ENCODE data around the gene KCTD2.
A peak's percentile ranks its signal among the peaks of the same experiment; 100 is the strongest.

The KCTD2 gene

DNA sequence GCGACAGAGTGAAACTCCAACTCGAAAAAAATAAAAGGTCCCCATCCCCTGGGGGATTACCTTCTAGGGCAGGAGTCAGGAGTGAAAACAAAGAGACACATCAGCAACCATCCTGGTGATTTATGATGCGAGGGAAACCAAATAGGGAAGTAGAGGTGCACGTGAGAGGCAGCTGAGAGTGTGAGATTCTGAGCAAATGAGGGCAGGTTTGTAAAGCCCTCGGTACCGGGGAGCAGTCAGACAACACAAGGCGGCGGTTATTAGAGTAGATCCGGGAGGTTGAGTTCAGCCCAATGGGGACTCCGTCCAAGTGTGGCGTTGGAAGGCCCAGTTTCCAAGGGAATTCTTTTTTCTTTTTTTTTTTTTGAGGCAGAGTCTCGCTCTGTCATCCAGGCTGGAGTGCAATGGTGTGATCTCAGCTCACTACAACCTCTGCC is 55.4 kb downstream of the KCTD2 start:
- no peak for DNase-seq

DNA sequence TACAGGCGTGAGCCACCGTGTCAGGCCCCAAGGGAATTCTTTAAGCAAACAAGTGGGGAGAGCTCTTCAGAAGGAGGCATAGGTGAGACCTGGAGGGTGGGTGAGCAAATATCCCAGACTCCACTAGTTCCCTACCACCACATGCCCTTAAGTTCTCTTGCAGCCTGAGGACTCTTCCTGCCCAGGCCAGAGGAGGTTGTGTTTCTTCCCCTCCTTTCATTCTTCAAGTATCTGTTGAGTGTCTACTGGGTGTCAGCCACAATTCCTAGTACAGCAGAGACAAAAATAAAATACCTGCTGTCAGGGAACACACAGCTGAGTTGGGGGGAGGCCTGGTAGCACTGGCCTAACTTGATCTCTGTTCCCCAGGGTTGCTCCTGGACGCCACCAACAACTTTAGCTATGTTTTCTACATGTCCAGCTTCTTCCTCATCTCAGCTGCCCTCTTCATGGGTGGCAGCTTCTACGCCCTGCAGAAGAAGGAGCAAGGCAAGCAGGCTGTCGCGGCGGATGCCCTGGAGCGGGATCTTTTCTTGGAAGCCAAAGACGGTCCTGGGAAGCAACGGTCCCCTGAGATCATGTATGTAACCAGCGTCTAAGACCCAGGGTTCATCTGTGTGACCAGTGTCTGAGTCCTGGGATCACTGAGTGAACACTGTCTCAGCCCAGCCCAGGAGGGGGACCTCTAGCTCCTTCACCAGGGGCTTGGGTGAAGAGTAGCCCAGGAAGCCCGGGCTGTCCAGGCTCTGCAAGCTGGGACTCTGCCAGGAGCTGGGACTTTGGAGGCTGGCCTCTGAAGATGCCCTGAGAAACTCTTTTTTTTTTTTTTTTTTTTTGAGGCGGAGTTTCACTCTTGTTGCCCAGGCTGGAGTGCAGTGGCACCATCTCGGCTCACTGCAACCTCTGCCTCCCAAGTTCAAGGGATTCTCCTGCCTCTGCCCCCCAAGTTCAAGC is 56.9 kb downstream of the KCTD2 start:
- no peak for DNase-seq

DNA sequence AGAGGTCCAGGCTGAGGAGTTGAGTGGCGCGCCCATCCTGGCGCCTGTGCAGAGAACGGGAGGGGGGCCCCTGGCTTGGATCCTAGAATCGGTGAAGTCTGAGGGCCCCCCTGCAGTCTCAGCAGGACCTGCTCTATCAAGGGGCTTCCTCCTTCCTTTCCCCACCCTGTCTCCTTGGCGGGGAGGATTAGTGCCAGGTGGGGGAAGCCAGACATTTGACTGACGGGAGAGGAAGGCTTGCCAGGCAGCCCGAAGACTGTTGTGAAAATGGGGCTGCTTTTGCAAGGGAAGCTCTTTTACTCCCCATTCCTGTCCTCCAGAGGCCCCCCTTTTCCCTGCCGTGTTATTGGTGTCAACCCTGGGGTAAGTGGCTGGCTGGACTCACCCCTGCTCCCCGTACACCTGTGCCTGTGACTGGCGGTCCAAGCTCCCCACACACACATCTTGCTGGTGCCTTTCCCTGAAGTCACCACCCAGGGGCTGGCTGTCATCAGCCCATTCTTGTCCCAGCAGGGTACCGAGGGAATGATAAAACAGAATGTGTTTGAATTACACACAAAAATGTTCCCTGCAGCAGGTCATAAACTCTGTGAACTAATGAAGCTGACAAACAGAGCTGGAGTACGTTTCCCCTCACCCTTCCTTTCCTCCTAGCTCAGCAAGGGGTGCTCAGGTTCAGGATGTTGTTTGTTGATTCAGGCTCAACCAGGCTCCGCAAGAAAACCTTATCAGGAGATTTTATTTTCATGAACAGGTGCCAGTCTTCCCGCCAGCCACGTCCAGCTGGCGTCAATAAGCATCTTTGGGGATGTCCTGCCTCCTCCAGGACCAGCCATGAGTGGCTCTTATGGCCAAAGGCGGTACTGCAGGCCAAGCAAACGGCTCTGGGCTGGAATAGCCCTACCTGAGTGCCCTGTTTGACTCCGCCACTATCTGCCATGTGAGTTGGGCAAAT is 58.4 kb downstream of the KCTD2 start:
- DNase-seq: peak; percentile 19

DNA sequence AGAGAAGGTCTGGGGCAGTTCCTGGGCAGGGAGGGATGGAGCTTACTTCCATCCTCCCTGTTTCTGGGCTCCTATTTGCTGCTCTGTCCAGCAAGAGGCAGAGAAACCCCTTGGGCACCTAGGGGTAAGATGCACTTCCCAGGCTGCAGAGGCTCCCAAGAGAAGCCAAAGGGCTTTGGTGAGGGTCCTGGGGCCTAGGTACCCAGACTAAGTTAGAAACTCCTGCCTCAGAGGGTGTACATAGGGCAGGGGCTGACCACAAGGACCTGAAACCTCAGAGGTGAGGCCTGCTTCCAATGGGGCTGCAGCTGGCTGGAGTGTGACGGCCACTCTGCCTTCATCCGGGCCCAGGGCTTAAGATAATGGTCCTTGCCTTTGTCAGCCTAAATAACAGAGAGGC is 61.2 kb downstream of the KCTD2 start:
- DNase-seq: no peak

DNA sequence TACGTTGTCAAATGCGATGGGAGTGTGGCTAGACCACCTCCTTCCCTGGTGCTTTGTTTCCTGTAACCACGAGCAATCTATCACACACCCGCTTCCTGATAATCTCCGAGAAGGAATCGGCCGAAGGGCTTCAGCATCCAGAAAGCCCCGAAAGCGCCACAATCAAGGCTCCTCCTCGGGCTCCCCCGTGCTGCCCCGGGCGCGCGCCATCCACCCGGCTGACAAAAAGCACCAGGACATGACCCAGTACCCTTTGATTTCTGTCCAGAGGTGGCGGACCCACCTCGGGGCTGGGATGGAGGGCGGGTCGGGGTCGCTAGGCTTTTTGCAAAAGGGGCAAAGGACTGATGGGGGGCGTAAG is 62.0 kb downstream of the KCTD2 start:
- DNase-seq: no peak

DNA sequence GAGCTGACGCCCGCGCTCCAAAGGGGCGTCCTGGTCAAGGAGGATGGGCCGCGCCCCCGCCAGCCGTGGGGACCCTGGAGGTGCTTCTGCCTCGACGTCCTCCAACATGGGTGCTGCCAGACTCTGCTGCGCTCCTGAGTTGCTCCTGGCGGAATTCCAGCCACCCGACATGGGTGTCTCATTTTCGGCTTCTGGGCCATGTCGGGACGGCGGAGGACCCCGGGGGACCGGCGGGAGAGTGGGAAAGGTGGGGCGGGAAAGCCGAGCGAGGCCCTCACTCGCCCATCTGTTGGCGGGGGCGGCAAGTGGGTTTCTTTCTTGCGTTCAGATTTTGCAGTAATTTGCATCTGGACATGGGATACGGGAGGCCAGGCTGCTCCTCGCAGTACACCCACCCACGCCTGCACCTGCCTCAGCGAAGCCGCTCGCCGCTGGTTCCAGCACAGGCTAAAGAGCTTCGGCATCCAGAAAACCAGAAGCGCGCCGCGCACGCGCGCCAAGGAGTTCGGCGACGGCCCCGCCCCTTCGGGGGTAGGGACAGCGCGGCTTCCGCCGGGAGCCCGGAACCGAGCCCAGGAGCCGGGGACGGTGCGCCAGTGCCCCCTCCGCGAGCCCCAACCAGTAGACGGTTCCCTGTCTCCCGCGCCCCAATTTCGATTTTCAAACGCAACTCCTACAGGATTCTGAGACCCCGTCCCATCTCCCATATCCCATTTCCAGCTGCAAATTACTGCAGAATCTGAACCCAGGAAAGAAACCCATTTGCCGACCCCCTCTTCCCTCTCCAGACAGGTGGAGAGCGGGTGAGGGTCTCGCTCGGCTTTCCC is 62.6 kb downstream of the KCTD2 start, which contains the start of gene ARMC7:
TSS of gene ARMC7 (plus strand) at position 563 of the 827 bp plus-strand sequence. CDS start 320 bp downstream, outside the sequence.
- peak; percentile 90 for DNase-seq

DNA sequence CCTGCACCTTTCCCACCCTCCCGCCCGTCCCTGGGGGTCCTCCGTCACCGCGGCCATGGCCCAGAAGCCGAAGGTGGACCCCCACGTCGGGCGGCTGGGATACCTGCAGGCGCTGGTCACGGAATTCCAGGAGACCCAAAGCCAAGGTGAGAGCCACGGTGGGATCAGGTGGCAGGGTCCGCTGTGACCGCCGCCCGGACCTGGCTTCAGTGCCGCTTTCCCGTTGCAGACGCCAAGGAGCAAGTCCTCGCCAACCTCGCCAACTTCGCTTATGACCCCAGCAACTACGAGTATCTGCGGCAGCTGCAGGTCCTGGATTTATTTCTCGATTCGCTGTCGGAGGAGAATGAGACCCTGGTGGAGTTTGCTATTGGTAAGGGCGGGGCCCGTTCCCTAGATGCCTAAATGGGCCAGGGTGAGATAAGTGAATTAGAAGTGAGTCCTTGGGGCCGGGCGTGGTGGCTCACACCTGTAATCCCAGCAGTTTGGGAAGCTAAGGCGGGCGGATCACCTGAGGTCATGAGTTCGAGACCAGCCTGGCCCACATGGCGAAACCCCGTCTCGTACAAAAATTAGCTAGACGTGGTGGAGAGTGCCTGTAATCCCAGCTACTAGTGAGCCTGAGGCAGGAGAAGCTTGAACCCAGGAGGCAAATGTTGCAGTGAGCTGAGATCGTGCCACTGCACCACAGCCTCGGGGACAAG is 63.4 kb downstream of the KCTD2 start:
- DNase-seq: no peak

DNA sequence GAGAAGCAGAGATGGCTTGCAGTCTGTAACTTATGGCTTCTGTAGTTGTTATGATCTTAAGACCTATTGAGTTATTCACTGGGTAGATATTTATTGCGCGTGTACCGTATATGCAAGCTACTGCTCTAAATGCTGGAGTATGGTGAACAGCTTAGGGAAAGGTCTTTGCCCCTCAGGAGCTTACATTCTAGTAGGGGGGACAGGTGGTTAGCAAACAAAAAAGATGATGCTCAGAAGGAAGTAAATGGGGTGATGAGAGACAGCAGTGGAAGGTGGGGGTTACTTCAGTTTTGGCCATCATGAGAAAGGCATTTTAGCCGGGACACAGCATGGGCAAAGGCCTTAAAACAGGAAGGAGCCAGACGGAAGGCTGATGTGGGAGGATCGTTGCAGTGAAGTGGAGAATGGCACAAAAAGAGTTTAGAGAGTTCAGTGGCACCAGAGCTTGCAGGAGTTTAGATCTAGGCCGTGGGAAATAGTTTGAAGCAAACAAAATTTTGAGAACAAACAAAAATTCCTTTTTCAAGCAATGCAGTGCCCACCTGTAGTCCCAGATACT is 64.8 kb downstream of the KCTD2 start:
- no peak for DNase-seq

DNA sequence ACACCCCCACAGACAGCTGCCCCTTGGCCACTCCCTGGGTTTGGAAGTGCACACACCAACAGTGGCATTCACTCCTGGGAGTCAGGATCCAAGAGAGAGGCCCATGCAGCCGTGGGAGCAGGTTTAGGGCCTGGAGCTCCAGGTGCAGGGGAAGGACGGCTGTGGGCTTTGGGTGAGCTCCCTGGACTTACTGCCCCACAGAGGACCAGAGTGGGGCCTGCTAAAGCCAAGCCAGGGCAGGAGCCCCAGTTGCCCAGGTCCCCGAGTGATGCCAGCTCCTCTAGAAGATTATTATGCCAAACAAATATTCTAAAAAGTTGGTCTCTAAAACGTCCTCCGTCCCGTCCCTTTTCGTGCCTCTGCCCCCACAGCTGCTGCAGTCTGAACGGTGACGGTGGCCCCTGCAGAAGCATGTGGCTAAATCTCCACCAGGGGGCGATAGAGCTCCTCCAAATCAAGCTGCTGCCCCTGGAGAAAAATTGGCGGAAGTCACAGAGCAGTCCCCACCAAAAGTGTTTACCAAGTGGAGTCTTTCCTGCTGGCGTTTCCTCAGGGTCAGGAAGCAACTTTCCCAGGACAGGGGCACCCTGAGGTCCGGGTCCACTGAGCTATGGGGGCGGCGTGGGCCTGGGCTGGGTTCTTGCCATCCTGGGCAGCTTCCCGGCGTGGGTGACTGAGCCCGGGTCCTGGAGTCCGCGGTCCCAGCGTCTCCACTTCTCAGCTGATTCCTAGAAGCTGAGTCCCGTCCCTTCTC is 67.0 kb downstream of the KCTD2 start:
- peak; percentile 90 for DNase-seq

DNA sequence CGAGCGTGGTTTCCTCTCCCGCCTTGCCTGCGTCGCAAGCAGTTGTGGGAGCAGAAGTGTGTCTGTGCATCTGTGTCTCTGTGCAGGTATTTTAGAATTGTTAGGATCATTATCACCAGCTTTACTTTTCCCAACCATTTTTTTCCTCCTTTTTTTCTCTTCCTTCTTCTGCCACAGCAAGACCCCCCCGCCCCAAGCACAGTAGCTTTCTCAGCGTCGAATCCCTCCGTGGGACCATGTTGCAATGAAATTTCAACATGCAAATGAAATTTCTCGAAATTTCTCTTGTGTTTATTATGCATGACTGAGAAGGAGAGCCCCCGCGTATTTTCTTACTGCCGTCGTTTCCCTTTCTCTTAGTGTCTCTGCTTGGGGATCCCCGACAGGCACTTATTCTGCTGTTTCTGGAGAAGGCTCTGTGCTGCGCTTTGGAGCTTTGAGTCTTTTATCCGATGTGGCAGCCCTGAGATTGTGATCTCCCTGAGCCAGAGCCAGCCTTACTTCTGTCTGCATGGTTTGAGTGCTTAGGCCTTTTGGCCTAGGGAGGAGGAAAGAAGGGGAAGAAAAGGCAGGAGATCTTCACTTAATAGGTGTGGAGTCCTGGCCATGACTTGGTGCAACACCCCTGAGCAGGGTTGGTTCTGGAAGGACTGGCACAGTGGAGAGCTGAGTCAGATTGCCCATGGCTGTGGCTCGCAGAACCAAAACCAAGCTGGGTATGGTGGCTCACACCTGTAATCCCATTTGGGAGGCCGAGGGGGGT is 67.7 kb downstream of the KCTD2 start:
- DNase-seq: peak; percentile 16

Data from stimulated activated CD4-positive, alpha-beta T cell treated with anti-CD3 and anti-CD28 coated beads, Interleukin-1b, Interleukin-23, amount 100 ng/mL, for 48 hours (primary cell).